WTC11 (cell line): ENCODE results near the gene CXCL14. TPM values are rescaled to one million over a fixed set of nuclear protein-coding genes. Genes with fewer than 3 reads are reported as not detected.

Source experiments
- ATAC-seq: fragments of 200-7000 bp; cut with Tn5 transposase; 2 replicates; pipeline ENCODE4 v1.10.0; 2021; ENCODE audit warnings: mild to moderate bottlenecking, moderate library complexity
- CTCF ChIA-PET: fragments of 300-600 bp; sonication (Branson Sonifier 250); formaldehyde crosslinking; loops from one replicate; lab custom pipeline; 2021; ENCODE audit warnings: antibody characterized with exemption; lab: Charles Lee
- POLR2A ChIA-PET: fragments of 350-600 bp; sonication (Branson Sonifier 250); formaldehyde crosslinking; loops from one replicate; lab custom pipeline; 2021; ENCODE audit warnings: antibody characterized with exemption; lab: Charles Lee
- DNase-seq: peaks from one replicate; pipeline ENCODE4 v3.0.0; 2021; ENCODE audit warnings: low spot score
- H3K27ac Mint-ChIP-seq: 2 replicates; pipeline ENCODE4 v1.8.0; 2021; ENCODE audit warnings: mixed read lengths
- H3K27me3 Mint-ChIP-seq: 2 replicates; pipeline ENCODE4 v1.8.0; 2021; ENCODE audit warnings: low read depth, mild to moderate bottlenecking, moderate library complexity, mixed read lengths
- H3K36me3 Mint-ChIP-seq: 2 replicates; pipeline ENCODE4 v1.8.0; 2021; ENCODE audit warnings: mixed read lengths
- H3K4me1 Mint-ChIP-seq: 2 replicates; pipeline ENCODE4 v1.8.0; 2022; ENCODE audit warnings: mixed read lengths
- H3K4me3 Mint-ChIP-seq: 2 replicates; pipeline ENCODE4 v1.8.0; 2021; ENCODE audit warnings: mild to moderate bottlenecking, moderate library complexity, mixed read lengths
- H3K9me3 Mint-ChIP-seq: 2 replicates; pipeline ENCODE4 v1.8.0; 2021; ENCODE audit warnings: mixed read lengths
- ARID4B ChIP-seq: sonication (generic); formaldehyde crosslinking; IDR thresholded peaks from 2 replicates; pipeline ENCODE4 v1.8.0; 2023; ENCODE audit warnings: missing genetic modification reagents, mild to moderate bottlenecking, borderline replicate concordance
- ATF1 ChIP-seq: sonication (generic); formaldehyde crosslinking; IDR thresholded peaks from 2 replicates; pipeline ENCODE4 v1.8.1; 2023; ENCODE audit warnings: mild to moderate bottlenecking, moderate library complexity, missing genetic modification reagents
- CBFB ChIP-seq: sonication (generic); formaldehyde crosslinking; IDR thresholded peaks from 2 replicates; pipeline ENCODE4 v1.8.1; 2022; ENCODE audit warnings: mild to moderate bottlenecking, low read depth, missing genetic modification reagents
- ERG ChIP-seq: fragments of 250-450 bp; sonication (Bioruptor Pico); IDR thresholded peaks from 2 replicates; pipeline ENCODE4 v1.8.0; 2021; ENCODE audit warnings: mild to moderate bottlenecking
- GABPB1 ChIP-seq: sonication (generic); formaldehyde crosslinking; IDR thresholded peaks from 2 replicates; pipeline ENCODE4 v1.8.1; 2023; ENCODE audit warnings: mild to moderate bottlenecking, missing genetic modification reagents
- HMGA2 ChIP-seq: fragments of 250-450 bp; sonication (Bioruptor Pico); IDR thresholded peaks from 2 replicates; pipeline ENCODE4 v1.4.0; 2021; ENCODE audit warnings: mild to moderate bottlenecking, moderate library complexity
- MLX ChIP-seq: sonication (generic); formaldehyde crosslinking; IDR thresholded peaks from 2 replicates; pipeline ENCODE4 v1.8.1; 2023; ENCODE audit warnings: mild to moderate bottlenecking, missing genetic modification reagents, moderate library complexity
- MXD4 ChIP-seq: fragments of 250-450 bp; sonication (Bioruptor Pico); IDR thresholded peaks from 2 replicates; pipeline ENCODE4 v1.8.0; 2021; ENCODE audit warnings: mild to moderate bottlenecking, moderate library complexity, borderline replicate concordance
- NFE2L1 ChIP-seq: sonication (generic); formaldehyde crosslinking; IDR thresholded peaks from 2 replicates; pipeline ENCODE4 v1.8.1; 2023; ENCODE audit warnings: missing genetic modification reagents
- NR1H2 ChIP-seq: sonication (generic); formaldehyde crosslinking; IDR thresholded peaks from 2 replicates; pipeline ENCODE4 v1.9.0; 2021; ENCODE audit warnings: mild to moderate bottlenecking, moderate library complexity, missing genetic modification reagents
- NR2C2 ChIP-seq: sonication (generic); formaldehyde crosslinking; IDR thresholded peaks from 2 replicates; pipeline ENCODE4 v1.8.0; 2022; ENCODE audit warnings: mild to moderate bottlenecking, missing genetic modification reagents
- NR3C1 ChIP-seq: sonication (generic); formaldehyde crosslinking; conservative IDR thresholded peaks from 2 replicates; pipeline ENCODE4 v1.8.1; 2023; ENCODE audit warnings: low read depth, mild to moderate bottlenecking, missing genetic modification reagents
- OVOL2 ChIP-seq: fragments of 250-450 bp; sonication (Bioruptor Pico); IDR thresholded peaks from 2 replicates; pipeline ENCODE4 v1.9.0; 2021; ENCODE audit warnings: mild to moderate bottlenecking, borderline replicate concordance
- SOX15 ChIP-seq: fragments of 250-450 bp; sonication (Bioruptor Pico); IDR thresholded peaks from 2 replicates; pipeline ENCODE4 v1.9.0; 2021; ENCODE audit warnings: mild to moderate bottlenecking
- TEAD4 ChIP-seq: sonication (generic); formaldehyde crosslinking; IDR thresholded peaks from 2 replicates; pipeline ENCODE4 v1.8.0; 2022; ENCODE audit warnings: mild to moderate bottlenecking, missing genetic modification reagents
- TP53 ChIP-seq: sonication (generic); formaldehyde crosslinking; IDR thresholded peaks from 2 replicates; pipeline ENCODE4 v1.8.1; 2023; ENCODE audit warnings: mild to moderate bottlenecking, missing genetic modification reagents
- USF1 ChIP-seq: sonication (generic); formaldehyde crosslinking; IDR thresholded peaks from 2 replicates; pipeline ENCODE4 v1.8.0; 2022; ENCODE audit warnings: mild to moderate bottlenecking, missing genetic modification reagents
- ZNF138 ChIP-seq: sonication (generic); formaldehyde crosslinking; conservative IDR thresholded peaks from 2 replicates; pipeline ENCODE4 v1.8.1; 2022; ENCODE audit warnings: mild to moderate bottlenecking, moderate library complexity, missing genetic modification reagents
- ZNF425 ChIP-seq: fragments of 250-450 bp; sonication (Bioruptor Pico); conservative IDR thresholded peaks from 2 replicates; pipeline ENCODE4 v1.9.0; 2021; ENCODE audit warnings: mild to moderate bottlenecking
- ZNF512 ChIP-seq: sonication (generic); formaldehyde crosslinking; IDR thresholded peaks from 2 replicates; pipeline ENCODE4 v1.8.1; 2022; ENCODE audit warnings: missing genetic modification reagents, borderline replicate concordance
- ZSCAN18 ChIP-seq: fragments of 250-450 bp; sonication (Bioruptor Pico); IDR thresholded peaks from 2 replicates; pipeline ENCODE4 v2.1.2; 2022; ENCODE audit warnings: mild to moderate bottlenecking, moderate library complexity
- total RNA-seq: library from RNA; stranded (reverse); gene quantifications from 3 replicates; pipeline ENCODE4 v1.2.3, GENCODE V29; 2021

CXCL14 gene
- total RNA-seq, 1 experiment from 2014 or later = 0.87 TPM

GRCh38 chr5:135592312-135593045, 13.7 kb upstream of the CXCL14 start:
- POLR2A ChIA-PET = no interaction called here
- DNase-seq = no peak
- no peak for TF ChIP-seq TP53 (CRISPR knock-in tag)
- TF ChIP-seq ZNF425 (CRISPR knock-in tag) = no peak
- no peak for TF ChIP-seq ERG (CRISPR knock-in tag)
- no peak for TF ChIP-seq USF1 (CRISPR knock-in tag)
- TF ChIP-seq CBFB (CRISPR knock-in tag) = no peak
- no peak for TF ChIP-seq MLX (CRISPR knock-in tag)
- TF ChIP-seq NR2C2 (CRISPR knock-in tag) = no peak
- TF ChIP-seq ZNF138 = no peak
- no peak for TF ChIP-seq NR3C1 (CRISPR knock-in tag)
- TF ChIP-seq OVOL2 (CRISPR knock-in tag) = no peak
- TF ChIP-seq ZNF512 (CRISPR knock-in tag) = no peak
- ATAC-seq = no peak
- Mint-ChIP-seq H3K27ac (no peak overlapping the region), H3K9me3 (peaks cover 8% of the 10 kb centered on the region; the same call in 1 of the 2 replicates), H3K4me3 (no peak overlapping the region), H3K27me3 (peaks cover 2% of the 10 kb centered on the region; the same call in 1 of the 2 replicates), H3K4me1 (no peaks in the 10 kb centered on the region), H3K36me3 (no peaks in the 10 kb centered on the region)
- CTCF ChIA-PET = interaction anchor here (0.7 to 1.5 kb wide), 2 partner anchors 14 to 158 kb away, joined by 3 read pairs; no protein-coding TSS in a partner anchor

- Mint-ChIP-seq H3K27ac (no peak overlapping the region), H3K27me3 (no peaks in the 10 kb centered on the region; the same call in 1 of the 2 replicates), H3K36me3 (no peaks in the 10 kb centered on the region), H3K4me3 (no peak overlapping the region), H3K4me1 (no peaks in the 10 kb centered on the region), H3K9me3 (peaks cover 7% of the 10 kb centered on the region; the same call in 1 of the 2 replicates)
- ChIA-PET POLR2A (no interaction called here), CTCF (interaction anchor here (1.3 to 2.1 kb wide), 2 partner anchors 25 to 239 kb away, joined by 4 to 15 read pairs; no protein-coding TSS in a partner anchor)
- no peak for ATAC-seq
- no peak for DNase-seq
- TF ChIP-seq ZSCAN18 (CRISPR knock-in tag) (no peak), ATF1 (no peak), NR3C1 (CRISPR knock-in tag) (no peak), TEAD4 (no peak), NR1H2 (CRISPR knock-in tag) (no peak), SOX15 (CRISPR knock-in tag) (no peak), HMGA2 (CRISPR knock-in tag) (no peak), TP53 (CRISPR knock-in tag) (no peak), GABPB1 (CRISPR knock-in tag) (no peak), MXD4 (CRISPR knock-in tag) (no peak), NFE2L1 (CRISPR knock-in tag) (no peak), ARID4B (CRISPR knock-in tag) (no peak)
Measured at GRCh38 chr5:135591277-135591676, 12.5 kb upstream of the CXCL14 start.
